ENCODE measurements around the gene PPP1R9A. TPM values are rescaled to one million over a fixed set of nuclear protein-coding genes. Genes with fewer than 3 reads are reported as not detected.

Gene PPP1R9A
- total and polyA plus RNA-seq, 10 of the 15 experiments (the other 5 are each of a cell fraction or from before 2014, with no cell fraction given): 0.04 to 0.12 TPM; not detected in 8

GRCh38 chr7:94890216-94890615, 17.2 kb upstream of the PPP1R9A start:
- no TSS peak for BruUV-seq (replicated peaks)
- no peak for FAIRE-seq
- WGBS (ENCODE audit: insufficient coverage, insufficient replicate concordance, low lambda C conversion rate, missing lambda C conversion rate): 12% methylated on average over 2 of the region's 2 CpGs
- Histone ChIP-seq H3K9me3 (replicated peaks; ENCODE audit: control insufficient read depth, insufficient read depth, low read length) (no peaks in the 10 kb centered on the region), H3K4me3 (no peak overlapping the region), H3K4me1 (ENCODE audit: control insufficient read depth, insufficient read depth, low read length) (no peaks in the 10 kb centered on the region), H2AFZ (ENCODE audit: control insufficient read depth, low read depth, low read length) (no peak overlapping the region), H3K79me2 (ENCODE audit: control insufficient read depth, insufficient read depth, low read length) (no peaks in the 10 kb centered on the region), H3K36me3 (ENCODE audit: control insufficient read depth in 2 of 2, insufficient read depth in 2 of 2, low read length in 1 of 2) (no peaks in the 10 kb centered on the region), H3K9ac (ENCODE audit: control insufficient read depth, insufficient read depth, low read length) (no peak overlapping the region), H3K4me2 (ENCODE audit: control insufficient read depth, insufficient read depth) (no peak overlapping the region), H4K20me1 (ENCODE audit: control insufficient read depth, insufficient read depth) (no peaks in the 10 kb centered on the region), H3K27ac (ENCODE audit: control insufficient read depth, insufficient read depth) (no peak overlapping the region), H3K27me3 (replicated peaks in 1 of 2; ENCODE audit: control insufficient read depth in 2 of 2, insufficient read depth in 2 of 2, low read length in 1 of 2) (no peaks in the 10 kb centered on the region)
- intact Hi-C loops (cut with micrococcal nuclease; ENCODE audit: unreplicated experiment) (no loop called here), in situ Hi-C loops (cut with MboI) (no loop called here)
- SMC1A ChIA-PET (ENCODE audit: uncharacterized antibody, unreplicated experiment): no interaction called here
- no peak for DNase-seq (ENCODE audit: low read depth, low spot score)
- ATAC-seq: no peak
- RAD21 ChIA-PET (ENCODE audit: unreplicated experiment): no interaction called here
- CTCF ChIA-PET: no interaction called here
- TF ChIP-seq IRF5 (IDR thresholded peaks at IDR 0.05; ENCODE audit: borderline replicate concordance) (no peak), ZNF384 (IDR thresholded peaks at IDR 0.05; ENCODE audit: borderline replicate concordance, low read depth, low read length) (no peak), FOXK2 (IDR thresholded peaks at IDR 0.05) (no peak), TBL1XR1 (IDR thresholded peaks at IDR 0.05; ENCODE audit: low read depth, low read length) (no peak), ZSCAN29 (IDR thresholded peaks at IDR 0.05) (no peak), FOXM1 (IDR thresholded peaks at IDR 0.05; ENCODE audit: low read depth, low read length) (no peak)
- POLR2A ChIA-PET: no interaction called here

GRCh38 chr7:94893661-94894060, 13.7 kb upstream of the PPP1R9A start:
- no peak for TF ChIP-seq BACH1 (IDR thresholded peaks at IDR 0.05; ENCODE audit: borderline replicate concordance)
- TF ChIP-seq ATF7 (IDR thresholded peaks at IDR 0.05; ENCODE audit: low read depth): no peak
- TF ChIP-seq CHD2 (IDR thresholded peaks at IDR 0.05; ENCODE audit: borderline replicate concordance, low read depth, low read length): no peak
- ChIA-PET POLR2A (no interaction called here), SMC1A (ENCODE audit: uncharacterized antibody, unreplicated experiment) (interaction anchor here (1.6 kb wide), 1 partner anchor 10 kb away, joined by 6 read pairs; no protein-coding TSS in a partner anchor), RAD21 (ENCODE audit: unreplicated experiment) (no interaction called here), CTCF (no interaction called here)
- no peak overlapping the region for H3K4me3 ChIP-seq
- in situ Hi-C loops (cut with MboI) (no loop called here), intact Hi-C loops (cut with micrococcal nuclease; ENCODE audit: unreplicated experiment) (no loop called here)
- no peaks in the 10 kb centered on the region for H3K27me3 ChIP-seq (replicated peaks in 1 of 2; ENCODE audit: control insufficient read depth in 2 of 2, insufficient read depth in 2 of 2, low read length in 1 of 2)
- no peak overlapping the region for H2AFZ ChIP-seq (ENCODE audit: control insufficient read depth, low read depth, low read length)
- FAIRE-seq (no peak), ATAC-seq (no peak), DNase-seq (ENCODE audit: low read depth, low spot score) (no peak)
- no peaks in the 10 kb centered on the region for H4K20me1 ChIP-seq (ENCODE audit: control insufficient read depth, insufficient read depth)
- no peak overlapping the region for H3K9ac ChIP-seq (ENCODE audit: control insufficient read depth, insufficient read depth, low read length)
- H3K79me2 ChIP-seq (ENCODE audit: control insufficient read depth, insufficient read depth, low read length): no peaks in the 10 kb centered on the region
- H3K9me3 ChIP-seq (replicated peaks; ENCODE audit: control insufficient read depth, insufficient read depth, low read length): no peaks in the 10 kb centered on the region
- no peak overlapping the region for H3K4me2 ChIP-seq (ENCODE audit: control insufficient read depth, insufficient read depth)
- 28% methylated on average over 6 of the region's 6 CpGs for WGBS (ENCODE audit: insufficient coverage, insufficient replicate concordance, low lambda C conversion rate, missing lambda C conversion rate)
- no peaks in the 10 kb centered on the region for H3K36me3 ChIP-seq (ENCODE audit: control insufficient read depth in 2 of 2, insufficient read depth in 2 of 2, low read length in 1 of 2)
- no TSS peak for BruUV-seq (replicated peaks)
- H3K4me1 ChIP-seq (ENCODE audit: control insufficient read depth, insufficient read depth, low read length): no peaks in the 10 kb centered on the region
- no peak overlapping the region for H3K27ac ChIP-seq (ENCODE audit: control insufficient read depth, insufficient read depth)

Data from GM12878 (cell line).